Endodermal cell (in vitro differentiated cells): ENCODE data around the gene SLC26A1. TPM values are rescaled to one million over a fixed set of nuclear protein-coding genes. Genes with fewer than 3 reads are reported as not detected.

ENCODE experiments used
- DNase-seq: peaks from one replicate; pipeline ENCODE4 v3.0.0-alpha.2; 2017
- H3K27ac ChIP-seq: 2 replicates; pipeline ENCODE4 v1.5.1; 2013; ENCODE audit warnings: mild to moderate bottlenecking, low read depth, low read length, moderate library complexity
- H3K27me3 ChIP-seq: 2 replicates; pipeline ENCODE4 v1.6.1; 2013; ENCODE audit warnings: mild to moderate bottlenecking, low read length, moderate library complexity; ENCODE audit not compliant: insufficient read depth, control insufficient read depth, poor library complexity, severe bottlenecking
- H3K36me3 ChIP-seq: 2 replicates; pipeline ENCODE4 v1.7.0; 2013; ENCODE audit warnings: mild to moderate bottlenecking, low read length, moderate library complexity; ENCODE audit not compliant: control insufficient read depth, insufficient read depth
- H3K4me1 ChIP-seq: one replicate; pipeline ENCODE4 v1.7.0; 2013; ENCODE audit warnings: low read length; ENCODE audit not compliant: control insufficient read depth, insufficient read depth
- H3K4me3 ChIP-seq: 2 replicates; pipeline ENCODE4 v1.5.1; 2013; ENCODE audit warnings: mild to moderate bottlenecking, low read length, moderate library complexity
- H3K9ac ChIP-seq: 2 replicates; pipeline ENCODE4 v1.6.1; 2013; ENCODE audit warnings: mild to moderate bottlenecking, low read length, moderate library complexity; ENCODE audit not compliant: poor library complexity, severe bottlenecking; ENCODE audit errors: extremely low read depth
- H3K9me3 ChIP-seq: 2 replicates; pipeline ENCODE4 v1.6.1; 2013; ENCODE audit warnings: mild to moderate bottlenecking, low read length, moderate library complexity; ENCODE audit not compliant: control insufficient read depth
- H3K27ac Mint-ChIP-seq: 2 replicates; pipeline ENCODE4 v1.8.0; 2020; ENCODE audit warnings: mixed read lengths
- H3K27me3 Mint-ChIP-seq: 2 replicates; pipeline ENCODE4 v1.8.0; 2021; ENCODE audit warnings: mild to moderate bottlenecking, mixed read lengths; ENCODE audit not compliant: insufficient read depth
- H3K36me3 Mint-ChIP-seq: 2 replicates; pipeline ENCODE4 v1.8.0; 2020; ENCODE audit warnings: low read depth, mixed read lengths
- H3K4me1 Mint-ChIP-seq: 2 replicates; pipeline ENCODE4 v1.8.0; 2020; ENCODE audit warnings: mixed read lengths
- H3K4me3 Mint-ChIP-seq: 2 replicates; pipeline ENCODE4 v1.8.0; 2020; ENCODE audit warnings: mild to moderate bottlenecking, moderate library complexity, mixed read lengths
- H3K9me3 Mint-ChIP-seq: 2 replicates; pipeline ENCODE4 v1.8.0; 2020; ENCODE audit warnings: mild to moderate bottlenecking, mixed read lengths
- WGBS, 2 experiments: methylation state at CpG; one replicate each; pipeline versions ENCODE4 v1.1.5 to v1.1.7; 2013; ENCODE audit warnings: missing lambda C conversion rate in 2 of 2, mixed read lengths in 1 of 2; ENCODE audit not compliant: insufficient coverage in 1 of 2, insufficient read length in 1 of 2; 5-methylcytosine and 5-hydroxymethylcytosine counted together
- total RNA-seq, 2 donors: library from RNA; stranded (reverse); fragmentation: NEBNext Ultra II Directional in 1 of 2; extraction: Animal tissue kit (Norgen Biotek cat#: 25700) in 1 of 2; gene quantifications; 2 replicates in 1 of 2; 3 replicates in 1 of 2; pipeline ENCODE4 v1.2.1, GENCODE V29; 2021
- TF ChIP-seq, protein P1 (sequence below): fragments of 200-600 bp; sonication (generic); conservative IDR thresholded peaks from 2 replicates; pipeline ENCODE4 v1.5.0; 2021; ENCODE audit warnings: antibody characterized with exemption, mild to moderate bottlenecking

Gene SLC26A1
- total RNA-seq, 2 donors from 2014 or later = 0.55 to 1.0 TPM

DNA sequence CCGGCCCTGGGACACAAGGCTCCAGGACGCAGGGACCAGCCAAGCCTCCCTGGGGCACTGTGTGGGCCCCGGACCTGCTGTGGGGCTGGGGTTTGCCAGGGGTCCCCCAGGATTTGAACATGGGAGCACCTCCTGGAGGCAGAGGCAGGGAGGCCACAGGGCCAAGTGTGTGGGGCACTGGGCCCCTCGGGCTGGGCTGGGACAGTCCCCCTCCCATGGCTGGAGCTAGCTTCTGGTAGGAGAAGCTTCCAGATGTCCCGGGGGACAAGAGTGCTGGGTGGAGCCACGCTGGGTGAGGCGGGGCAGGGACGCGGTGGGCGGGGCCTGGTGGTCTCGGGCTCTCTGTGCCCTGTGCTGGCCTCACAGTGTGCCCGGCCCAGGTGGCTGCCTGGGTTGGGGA lies 36.8 kb upstream of the SLC26A1 start:
- 80 to 100% methylated on average over 1 to 12 of the region's 12 CpGs for WGBS, 2 experiments
- Mint-ChIP-seq H3K27ac (no peak overlapping the region), H3K4me1 (no peaks in the 10 kb centered on the region), H3K9me3 (no peaks in the 10 kb centered on the region), H3K36me3 (peaks cover 13% of the 10 kb centered on the region), H3K27me3 (no peaks in the 10 kb centered on the region), H3K4me3 (no peak overlapping the region)
- Histone ChIP-seq H3K27me3 (no peaks in the 10 kb centered on the region), H3K4me1 (no peaks in the 10 kb centered on the region), H3K9me3 (no peaks in the 10 kb centered on the region), H3K4me3 (no peak overlapping the region), H3K9ac (no peak overlapping the region), H3K27ac (no peak overlapping the region), H3K36me3 (peaks cover 12% of the 10 kb centered on the region)
- peak; percentile 82 for DNase-seq
- TF ChIP-seq, protein P1, sequence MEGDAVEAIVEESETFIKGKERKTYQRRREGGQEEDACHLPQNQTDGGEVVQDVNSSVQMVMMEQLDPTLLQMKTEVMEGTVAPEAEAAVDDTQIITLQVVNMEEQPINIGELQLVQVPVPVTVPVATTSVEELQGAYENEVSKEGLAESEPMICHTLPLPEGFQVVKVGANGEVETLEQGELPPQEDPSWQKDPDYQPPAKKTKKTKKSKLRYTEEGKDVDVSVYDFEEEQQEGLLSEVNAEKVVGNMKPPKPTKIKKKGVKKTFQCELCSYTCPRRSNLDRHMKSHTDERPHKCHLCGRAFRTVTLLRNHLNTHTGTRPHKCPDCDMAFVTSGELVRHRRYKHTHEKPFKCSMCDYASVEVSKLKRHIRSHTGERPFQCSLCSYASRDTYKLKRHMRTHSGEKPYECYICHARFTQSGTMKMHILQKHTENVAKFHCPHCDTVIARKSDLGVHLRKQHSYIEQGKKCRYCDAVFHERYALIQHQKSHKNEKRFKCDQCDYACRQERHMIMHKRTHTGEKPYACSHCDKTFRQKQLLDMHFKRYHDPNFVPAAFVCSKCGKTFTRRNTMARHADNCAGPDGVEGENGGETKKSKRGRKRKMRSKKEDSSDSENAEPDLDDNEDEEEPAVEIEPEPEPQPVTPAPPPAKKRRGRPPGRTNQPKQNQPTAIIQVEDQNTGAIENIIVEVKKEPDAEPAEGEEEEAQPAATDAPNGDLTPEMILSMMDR = no peak

DNA sequence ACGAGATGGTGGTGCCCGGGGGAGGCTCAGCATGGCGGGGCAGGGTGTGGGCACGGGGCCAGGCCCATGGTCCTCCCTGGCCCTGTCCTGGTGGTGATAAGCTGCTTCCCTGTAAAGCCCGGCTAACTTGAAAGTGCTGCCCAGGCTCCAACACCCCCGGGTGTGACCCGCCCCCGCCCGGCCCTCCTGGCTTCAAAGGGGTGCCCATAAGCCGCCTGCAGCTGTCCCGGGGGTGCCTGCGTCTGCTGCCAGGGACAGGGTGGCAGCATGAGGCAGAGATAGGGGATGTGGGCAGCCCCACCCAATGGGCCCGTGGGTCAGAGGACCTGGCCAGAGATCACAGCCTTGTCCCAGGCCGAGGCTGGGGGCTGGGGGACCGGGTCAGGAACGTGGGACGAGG lies 36.3 kb upstream of the SLC26A1 start:
- H3K27me3 ChIP-seq = no peaks in the 10 kb centered on the region
- H3K9ac ChIP-seq = no peak overlapping the region
- Mint-ChIP-seq H3K27me3 (no peaks in the 10 kb centered on the region), H3K4me1 (no peaks in the 10 kb centered on the region), H3K27ac (no peak overlapping the region), H3K9me3 (no peaks in the 10 kb centered on the region), H3K36me3 (peaks cover 16% of the 10 kb centered on the region), H3K4me3 (no peak overlapping the region)
- no peaks in the 10 kb centered on the region for H3K9me3 ChIP-seq
- H3K4me3 ChIP-seq = no peak overlapping the region
- no peak overlapping the region for H3K27ac ChIP-seq
- WGBS, 2 experiments = 92 to 98% methylated on average over 9 to 17 of the region's 17 CpGs
- TF ChIP-seq, protein P1 = no peak
- peaks cover 13% of the 10 kb centered on the region for H3K36me3 ChIP-seq
- no peaks in the 10 kb centered on the region for H3K4me1 ChIP-seq
- no peak for DNase-seq

DNA sequence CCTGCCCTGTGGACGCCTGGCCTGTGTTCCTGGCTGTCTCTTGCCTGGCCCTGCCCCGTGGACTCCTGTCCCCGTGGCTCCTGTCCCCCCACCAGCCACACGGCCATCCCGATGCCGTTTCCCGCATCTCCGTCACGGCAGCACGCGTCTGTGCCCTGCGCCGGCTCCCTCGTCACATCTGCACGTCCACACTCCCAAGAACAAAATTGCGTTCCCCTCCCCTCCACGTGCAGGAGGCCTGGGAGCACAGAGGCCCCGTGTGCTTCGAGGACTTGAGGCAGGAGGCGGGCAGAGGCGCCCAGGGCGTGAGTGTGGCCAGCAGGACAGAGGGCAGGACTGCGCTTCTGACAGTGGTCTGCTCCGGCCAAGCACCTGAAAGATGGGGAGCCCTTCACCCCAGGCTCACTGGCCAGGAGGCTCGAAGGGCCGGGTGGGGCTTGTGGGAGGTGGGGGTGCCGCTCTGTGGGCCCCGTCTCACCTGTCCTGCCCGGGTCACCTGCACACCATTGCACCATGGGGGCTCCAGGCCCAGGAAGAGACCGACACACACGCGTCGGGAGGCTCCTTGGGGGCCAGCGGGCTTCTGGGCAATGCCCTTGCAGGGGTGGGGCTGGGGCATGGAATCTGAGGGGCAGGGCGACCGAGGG lies 35.5 kb upstream of the SLC26A1 start:
- TF ChIP-seq, protein P1 = no peak
- no peaks in the 10 kb centered on the region for H3K9me3 ChIP-seq
- DNase-seq = no peak
- H3K36me3 ChIP-seq = peaks cover 13% of the 10 kb centered on the region
- WGBS, 2 experiments = 92 to 100% methylated on average over 2 to 36 of the region's 36 CpGs
- Mint-ChIP-seq H3K27ac (no peak overlapping the region), H3K4me1 (no peaks in the 10 kb centered on the region), H3K27me3 (no peaks in the 10 kb centered on the region), H3K4me3 (no peak overlapping the region), H3K36me3 (peaks cover 21% of the 10 kb centered on the region), H3K9me3 (no peaks in the 10 kb centered on the region)
- no peak overlapping the region for H3K9ac ChIP-seq
- no peaks in the 10 kb centered on the region for H3K4me1 ChIP-seq
- no peaks in the 10 kb centered on the region for H3K27me3 ChIP-seq
- H3K4me3 ChIP-seq = no peak overlapping the region
- no peak overlapping the region for H3K27ac ChIP-seq
